GM23338 (cell line): ENCODE measurements around the gene IRF5. TPM values are rescaled to one million over a fixed set of nuclear protein-coding genes. Genes with fewer than 3 reads are reported as not detected.

Experiments used
- ATAC-seq: fragments of 200-7000 bp; cut with Tn5 transposase; 3 replicates; pipeline ENCODE4 v1.9.1; 2020
- DNase-seq: peaks from one replicate; pipeline ENCODE4 v3.0.0-alpha.2; 2015; ENCODE audit warnings: low spot score
- H2AFZ ChIP-seq: fragments of 200-600 bp; sonication (generic); 2 replicates; pipeline ENCODE4 v1.8.0; 2016; ENCODE audit warnings: antibody characterized with exemption, mild to moderate bottlenecking, moderate library complexity
- H3F3A ChIP-seq: fragments of 200-600 bp; sonication (generic); replicated peaks from 2 replicates; pipeline ENCODE4 v1.8.0; 2017; ENCODE audit warnings: antibody characterized with exemption, mixed run types, low read depth
- H3K27ac ChIP-seq: fragments of 200-600 bp; sonication (generic); 2 replicates; pipeline ENCODE4 v1.6.1; 2016; ENCODE audit warnings: low read depth
- H3K27me3 ChIP-seq: fragments of 200-600 bp; sonication (generic); 2 replicates; pipeline ENCODE4 v1.8.0; 2016; ENCODE audit warnings: mild to moderate bottlenecking, mixed run types, moderate library complexity; ENCODE audit not compliant: insufficient read depth
- H3K36me3 ChIP-seq: fragments of 200-600 bp; sonication (generic); 2 replicates; pipeline ENCODE4 v1.8.0; 2016; ENCODE audit warnings: mild to moderate bottlenecking; ENCODE audit not compliant: insufficient read depth
- H3K4me1 ChIP-seq: fragments of 200-600 bp; sonication (generic); 2 replicates; pipeline ENCODE4 v1.8.0; 2016; ENCODE audit warnings: mild to moderate bottlenecking, moderate library complexity; ENCODE audit not compliant: insufficient read depth
- H3K4me2 ChIP-seq: fragments of 200-600 bp; sonication (generic); 2 replicates; pipeline ENCODE4 v1.7.1; 2017; ENCODE audit warnings: mixed run types
- H3K4me3 ChIP-seq: fragments of 200-600 bp; sonication (generic); 2 replicates; pipeline ENCODE4 v1.6.1; 2016; ENCODE audit warnings: mixed run types
- H3K79me2 ChIP-seq: fragments of 200-600 bp; sonication (generic); replicated peaks from 2 replicates; pipeline ENCODE4 v1.8.0; 2017; ENCODE audit warnings: mild to moderate bottlenecking; ENCODE audit not compliant: insufficient read depth
- H3K9me2 ChIP-seq: fragments of 200-600 bp; sonication (generic); 2 replicates; pipeline ENCODE4 v1.8.0; 2017; ENCODE audit not compliant: insufficient read depth
- H4K20me1 ChIP-seq: fragments of 200-600 bp; sonication (generic); replicated peaks from 2 replicates; pipeline ENCODE4 v1.8.0; 2017; ENCODE audit warnings: mild to moderate bottlenecking; ENCODE audit not compliant: insufficient read depth
- H3K27ac Mint-ChIP-seq: 2 replicates; pipeline ENCODE4 v1.8.0; 2020; ENCODE audit warnings: inconsistent platforms, mild to moderate bottlenecking, moderate library complexity, mixed read lengths
- H3K27me3 Mint-ChIP-seq: 3 replicates; pipeline ENCODE4 v1.8.0; 2022; ENCODE audit warnings: low read depth, mild to moderate bottlenecking, moderate library complexity, mixed read lengths, inconsistent platforms; ENCODE audit not compliant: insufficient read depth, poor library complexity
- H3K36me3 Mint-ChIP-seq: 3 replicates; pipeline ENCODE4 v1.8.0; 2021; ENCODE audit warnings: low read depth, mild to moderate bottlenecking, inconsistent platforms, moderate library complexity, mixed read lengths
- H3K4me1 Mint-ChIP-seq: 3 replicates; pipeline ENCODE4 v1.8.0; 2020; ENCODE audit warnings: mild to moderate bottlenecking, inconsistent platforms, mixed read lengths
- H3K4me3 Mint-ChIP-seq: 3 replicates; pipeline ENCODE4 v1.8.0; 2021; ENCODE audit warnings: moderate library complexity, mild to moderate bottlenecking, inconsistent platforms, mixed read lengths
- H3K9me3 Mint-ChIP-seq: 3 replicates; pipeline ENCODE4 v1.8.0; 2020; ENCODE audit warnings: moderate library complexity, mild to moderate bottlenecking, inconsistent platforms, mixed read lengths
- CREB1 ChIP-seq: fragments of 250-450 bp; sonication (Bioruptor Pico); IDR thresholded peaks from 2 replicates; pipeline ENCODE4 v1.5.0; 2020; ENCODE audit warnings: low read depth, mild to moderate bottlenecking, moderate library complexity
- CTCF ChIP-seq, 2 experiments: fragments of 200-600 bp in 1 of 2; sonication (generic) in 1 of 2; conservative IDR thresholded peaks; 2 replicates each; pipeline versions ENCODE4 v1.5.1 to v1.6.1; 2016 to 2017; ENCODE audit warnings: antibody characterized with exemption in 2 of 2, low read depth in 2 of 2, mild to moderate bottlenecking in 2 of 2, moderate library complexity in 1 of 2
- ETS1 ChIP-seq: IDR thresholded peaks from 2 replicates; pipeline ENCODE4 v1.6.1; 2016; ENCODE audit warnings: antibody characterized with exemption
- EZH2 ChIP-seq: fragments of 200-600 bp; sonication (generic); IDR thresholded peaks from one replicate; pipeline ENCODE4 v1.8.0; 2017; ENCODE audit warnings: antibody characterized with exemption, mild to moderate bottlenecking, low read depth; ENCODE audit not compliant: unreplicated experiment
- EZH2phosphoT487 ChIP-seq: fragments of 200-600 bp; sonication (generic); IDR thresholded peaks from one replicate; pipeline ENCODE4 v1.8.1; 2018; ENCODE audit warnings: antibody characterized with exemption; ENCODE audit not compliant: unreplicated experiment
- JUNB ChIP-seq: IDR thresholded peaks from one replicate; pipeline ENCODE4 v1.6.1; 2016; ENCODE audit warnings: antibody characterized with exemption; ENCODE audit not compliant: unreplicated experiment
- NANOG ChIP-seq: IDR thresholded peaks from 2 replicates; pipeline ENCODE4 v1.6.1; 2016; ENCODE audit warnings: antibody characterized with exemption, borderline replicate concordance
- POLR2AphosphoS5 ChIP-seq: IDR thresholded peaks from 2 replicates; pipeline ENCODE4 v1.6.1; 2016; ENCODE audit warnings: antibody characterized with exemption, low read depth
- STAT1 ChIP-seq: IDR thresholded peaks from one replicate; pipeline ENCODE4 v1.6.1; 2016; ENCODE audit warnings: antibody characterized with exemption; ENCODE audit not compliant: unreplicated experiment
- ZNF114 ChIP-seq: fragments of 250-450 bp; sonication (Bioruptor Pico); IDR thresholded peaks from 2 replicates; pipeline ENCODE4 v1.5.0; 2020; ENCODE audit warnings: mild to moderate bottlenecking, moderate library complexity
- ZNF331 ChIP-seq: fragments of 250-450 bp; sonication (Bioruptor Pico); IDR thresholded peaks from 2 replicates; pipeline ENCODE4 v1.5.0; 2020; ENCODE audit warnings: low read depth, mild to moderate bottlenecking, moderate library complexity
- polyA plus RNA-seq: library from polyadenylated mRNA; unstranded; fragments of >200 nt; fragmentation: Nextera tagmentation; extraction: Ambion mirVana; gene quantifications from 2 replicates; pipeline ENCODE4 v1.2.1, GENCODE V29; 2016
- total RNA-seq: library from RNA; depleted of rRNA; stranded (reverse); fragments of >200 nt; shearing (Covaris generic); gene quantifications from 2 replicates; pipeline ENCODE4 v1.2.3, GENCODE V29; 2014
- TF ChIP-seq, protein P1 (sequence below): IDR thresholded peaks from one replicate; pipeline ENCODE4 v1.6.1; 2018; ENCODE audit warnings: antibody characterized with exemption; ENCODE audit not compliant: unreplicated experiment
- TF ChIP-seq, protein P2 (sequence below): fragments of 250-450 bp; sonication (Bioruptor Pico); IDR thresholded peaks from 2 replicates; pipeline ENCODE4 v1.5.0; 2020; ENCODE audit warnings: mild to moderate bottlenecking, moderate library complexity

IRF5 gene
- total and polyA plus RNA-seq, 2 experiments from 2014 or later: 0.37 to 3.7 TPM

DNA sequence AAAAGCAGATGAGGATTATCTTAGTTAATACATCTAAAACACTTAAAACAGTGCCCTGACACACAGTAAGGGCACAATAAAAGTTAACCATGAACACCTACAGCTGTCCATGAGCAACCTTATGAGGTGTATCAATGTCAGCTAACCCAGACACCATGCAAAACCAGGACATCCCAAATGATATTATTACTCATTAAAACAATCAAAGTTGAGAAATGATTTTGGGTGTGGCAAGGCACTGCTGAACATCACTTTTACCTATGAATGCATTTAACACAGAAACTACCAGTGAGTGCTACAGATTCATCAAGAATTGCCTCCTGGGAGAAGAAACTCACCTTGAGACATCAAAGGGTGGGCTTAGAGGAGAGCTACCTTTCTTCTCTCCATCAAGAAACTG is 18.3 kb downstream of the IRF5 start:
- Mint-ChIP-seq H3K27ac (no peak overlapping the region), H3K27me3 (peaks cover 12% of the 10 kb centered on the region), H3K36me3 (peaks cover 58% of the 10 kb centered on the region), H3K4me1 (peaks cover 27% of the 10 kb centered on the region), H3K9me3 (no peaks in the 10 kb centered on the region), H3K4me3 (no peak overlapping the region)
- Histone ChIP-seq H3K4me1 (peaks cover 30% of the 10 kb centered on the region), H3K4me3 (no peak overlapping the region), H3K9me2 (no peaks in the 10 kb centered on the region), H4K20me1 (peaks cover 5% of the 10 kb centered on the region; the same call in 1 of the 2 replicates), H2AFZ (no peak overlapping the region), H3F3A (no peaks in the 10 kb centered on the region; the same call in 1 of the 2 replicates), H3K36me3 (peaks cover 12% of the 10 kb centered on the region), H3K79me2 (no peaks in the 10 kb centered on the region), H3K27ac (no peak overlapping the region), H3K4me2 (peak overlapping the region; percentile 25; the same call in 1 of the 2 replicates), H3K27me3 (no peaks in the 10 kb centered on the region)
- ATAC-seq (no peak), DNase-seq (no peak)
- TF ChIP-seq JUNB (no peak), STAT1 (no peak), CREB1 (CRISPR knock-in tag) (no peak), ETS1 (no peak), NANOG (no peak), EZH2 (no peak), EZH2phosphoT487 (no peak), CTCF (conservative IDR thresholded peaks at IDR 0.05; ENCODE audit: low read depth in 2 of 2) (no peak), ZNF331 (CRISPR knock-in tag) (no peak), ZNF114 (CRISPR knock-in tag) (no peak), POLR2AphosphoS5 (no peak)
- TF ChIP-seq, protein P1, sequence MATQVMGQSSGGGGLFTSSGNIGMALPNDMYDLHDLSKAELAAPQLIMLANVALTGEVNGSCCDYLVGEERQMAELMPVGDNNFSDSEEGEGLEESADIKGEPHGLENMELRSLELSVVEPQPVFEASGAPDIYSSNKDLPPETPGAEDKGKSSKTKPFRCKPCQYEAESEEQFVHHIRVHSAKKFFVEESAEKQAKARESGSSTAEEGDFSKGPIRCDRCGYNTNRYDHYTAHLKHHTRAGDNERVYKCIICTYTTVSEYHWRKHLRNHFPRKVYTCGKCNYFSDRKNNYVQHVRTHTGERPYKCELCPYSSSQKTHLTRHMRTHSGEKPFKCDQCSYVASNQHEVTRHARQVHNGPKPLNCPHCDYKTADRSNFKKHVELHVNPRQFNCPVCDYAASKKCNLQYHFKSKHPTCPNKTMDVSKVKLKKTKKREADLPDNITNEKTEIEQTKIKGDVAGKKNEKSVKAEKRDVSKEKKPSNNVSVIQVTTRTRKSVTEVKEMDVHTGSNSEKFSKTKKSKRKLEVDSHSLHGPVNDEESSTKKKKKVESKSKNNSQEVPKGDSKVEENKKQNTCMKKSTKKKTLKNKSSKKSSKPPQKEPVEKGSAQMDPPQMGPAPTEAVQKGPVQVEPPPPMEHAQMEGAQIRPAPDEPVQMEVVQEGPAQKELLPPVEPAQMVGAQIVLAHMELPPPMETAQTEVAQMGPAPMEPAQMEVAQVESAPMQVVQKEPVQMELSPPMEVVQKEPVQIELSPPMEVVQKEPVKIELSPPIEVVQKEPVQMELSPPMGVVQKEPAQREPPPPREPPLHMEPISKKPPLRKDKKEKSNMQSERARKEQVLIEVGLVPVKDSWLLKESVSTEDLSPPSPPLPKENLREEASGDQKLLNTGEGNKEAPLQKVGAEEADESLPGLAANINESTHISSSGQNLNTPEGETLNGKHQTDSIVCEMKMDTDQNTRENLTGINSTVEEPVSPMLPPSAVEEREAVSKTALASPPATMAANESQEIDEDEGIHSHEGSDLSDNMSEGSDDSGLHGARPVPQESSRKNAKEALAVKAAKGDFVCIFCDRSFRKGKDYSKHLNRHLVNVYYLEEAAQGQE: no peak
- TF ChIP-seq, protein P2, sequence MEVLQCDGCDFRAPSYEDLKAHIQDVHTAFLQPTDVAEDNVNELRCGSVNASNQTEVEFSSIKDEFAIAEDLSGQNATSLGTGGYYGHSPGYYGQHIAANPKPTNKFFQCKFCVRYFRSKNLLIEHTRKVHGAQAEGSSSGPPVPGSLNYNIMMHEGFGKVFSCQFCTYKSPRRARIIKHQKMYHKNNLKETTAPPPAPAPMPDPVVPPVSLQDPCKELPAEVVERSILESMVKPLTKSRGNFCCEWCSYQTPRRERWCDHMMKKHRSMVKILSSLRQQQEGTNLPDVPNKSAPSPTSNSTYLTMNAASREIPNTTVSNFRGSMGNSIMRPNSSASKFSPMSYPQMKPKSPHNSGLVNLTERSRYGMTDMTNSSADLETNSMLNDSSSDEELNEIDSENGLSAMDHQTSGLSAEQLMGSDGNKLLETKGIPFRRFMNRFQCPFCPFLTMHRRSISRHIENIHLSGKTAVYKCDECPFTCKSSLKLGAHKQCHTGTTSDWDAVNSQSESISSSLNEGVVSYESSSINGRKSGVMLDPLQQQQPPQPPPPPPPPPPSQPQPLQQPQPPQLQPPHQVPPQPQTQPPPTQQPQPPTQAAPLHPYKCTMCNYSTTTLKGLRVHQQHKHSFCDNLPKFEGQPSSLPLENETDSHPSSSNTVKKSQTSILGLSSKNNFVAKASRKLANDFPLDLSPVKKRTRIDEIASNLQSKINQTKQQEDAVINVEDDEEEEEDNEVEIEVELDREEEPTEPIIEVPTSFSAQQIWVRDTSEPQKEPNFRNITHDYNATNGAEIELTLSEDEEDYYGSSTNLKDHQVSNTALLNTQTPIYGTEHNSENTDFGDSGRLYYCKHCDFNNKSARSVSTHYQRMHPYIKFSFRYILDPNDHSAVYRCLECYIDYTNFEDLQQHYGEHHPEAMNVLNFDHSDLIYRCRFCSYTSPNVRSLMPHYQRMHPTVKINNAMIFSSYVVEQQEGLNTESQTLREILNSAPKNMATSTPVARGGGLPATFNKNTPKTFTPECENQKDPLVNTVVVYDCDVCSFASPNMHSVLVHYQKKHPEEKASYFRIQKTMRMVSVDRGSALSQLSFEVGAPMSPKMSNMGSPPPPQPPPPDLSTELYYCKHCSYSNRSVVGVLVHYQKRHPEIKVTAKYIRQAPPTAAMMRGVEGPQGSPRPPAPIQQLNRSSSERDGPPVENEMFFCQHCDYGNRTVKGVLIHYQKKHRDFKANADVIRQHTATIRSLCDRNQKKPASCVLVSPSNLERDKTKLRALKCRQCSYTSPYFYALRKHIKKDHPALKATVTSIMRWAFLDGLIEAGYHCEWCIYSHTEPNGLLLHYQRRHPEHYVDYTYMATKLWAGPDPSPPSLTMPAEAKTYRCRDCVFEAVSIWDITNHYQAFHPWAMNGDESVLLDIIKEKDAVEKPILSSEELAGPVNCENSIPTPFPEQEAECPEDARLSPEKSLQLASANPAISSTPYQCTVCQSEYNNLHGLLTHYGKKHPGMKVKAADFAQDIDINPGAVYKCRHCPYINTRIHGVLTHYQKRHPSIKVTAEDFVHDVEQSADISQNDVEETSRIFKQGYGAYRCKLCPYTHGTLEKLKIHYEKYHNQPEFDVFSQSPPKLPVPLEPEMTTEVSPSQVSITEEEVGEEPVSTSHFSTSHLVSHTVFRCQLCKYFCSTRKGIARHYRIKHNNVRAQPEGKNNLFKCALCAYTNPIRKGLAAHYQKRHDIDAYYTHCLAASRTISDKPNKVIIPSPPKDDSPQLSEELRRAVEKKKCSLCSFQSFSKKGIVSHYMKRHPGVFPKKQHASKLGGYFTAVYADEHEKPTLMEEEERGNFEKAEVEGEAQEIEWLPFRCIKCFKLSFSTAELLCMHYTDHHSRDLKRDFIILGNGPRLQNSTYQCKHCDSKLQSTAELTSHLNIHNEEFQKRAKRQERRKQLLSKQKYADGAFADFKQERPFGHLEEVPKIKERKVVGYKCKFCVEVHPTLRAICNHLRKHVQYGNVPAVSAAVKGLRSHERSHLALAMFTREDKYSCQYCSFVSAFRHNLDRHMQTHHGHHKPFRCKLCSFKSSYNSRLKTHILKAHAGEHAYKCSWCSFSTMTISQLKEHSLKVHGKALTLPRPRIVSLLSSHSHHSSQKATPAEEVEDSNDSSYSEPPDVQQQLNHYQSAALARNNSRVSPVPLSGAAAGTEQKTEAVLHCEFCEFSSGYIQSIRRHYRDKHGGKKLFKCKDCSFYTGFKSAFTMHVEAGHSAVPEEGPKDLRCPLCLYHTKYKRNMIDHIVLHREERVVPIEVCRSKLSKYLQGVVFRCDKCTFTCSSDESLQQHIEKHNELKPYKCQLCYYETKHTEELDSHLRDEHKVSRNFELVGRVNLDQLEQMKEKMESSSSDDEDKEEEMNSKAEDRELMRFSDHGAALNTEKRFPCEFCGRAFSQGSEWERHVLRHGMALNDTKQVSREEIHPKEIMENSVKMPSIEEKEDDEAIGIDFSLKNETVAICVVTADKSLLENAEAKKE (CRISPR knock-in tag): no peak
